Breast epithelium (tissue), 3 donors: ENCODE results near the gene CLMP.

Experiments used
- POLR2A ChIP-seq: fragments of 450-650 bp; IDR thresholded peaks from one replicate; pipeline ENCODE4 v1.6.1; 2016; ENCODE audit warnings: antibody characterized with exemption, mild to moderate bottlenecking, moderate library complexity
- POLR2AphosphoS5 ChIP-seq, 3 donors: sonication (generic); formaldehyde crosslinking; IDR thresholded peaks; one replicate each; pipeline ENCODE4 v1.6.1; 2017; ENCODE audit warnings: antibody characterized with exemption in 3 of 3
- TF ChIP-seq, protein P1 (sequence below), 3 donors: fragments of 450-650 bp; IDR thresholded peaks; one replicate each; pipeline ENCODE4 v1.5.1; 2016 to 2017; ENCODE audit warnings: antibody characterized with exemption in 3 of 3, mild to moderate bottlenecking in 3 of 3, moderate library complexity in 3 of 3

DNA sequence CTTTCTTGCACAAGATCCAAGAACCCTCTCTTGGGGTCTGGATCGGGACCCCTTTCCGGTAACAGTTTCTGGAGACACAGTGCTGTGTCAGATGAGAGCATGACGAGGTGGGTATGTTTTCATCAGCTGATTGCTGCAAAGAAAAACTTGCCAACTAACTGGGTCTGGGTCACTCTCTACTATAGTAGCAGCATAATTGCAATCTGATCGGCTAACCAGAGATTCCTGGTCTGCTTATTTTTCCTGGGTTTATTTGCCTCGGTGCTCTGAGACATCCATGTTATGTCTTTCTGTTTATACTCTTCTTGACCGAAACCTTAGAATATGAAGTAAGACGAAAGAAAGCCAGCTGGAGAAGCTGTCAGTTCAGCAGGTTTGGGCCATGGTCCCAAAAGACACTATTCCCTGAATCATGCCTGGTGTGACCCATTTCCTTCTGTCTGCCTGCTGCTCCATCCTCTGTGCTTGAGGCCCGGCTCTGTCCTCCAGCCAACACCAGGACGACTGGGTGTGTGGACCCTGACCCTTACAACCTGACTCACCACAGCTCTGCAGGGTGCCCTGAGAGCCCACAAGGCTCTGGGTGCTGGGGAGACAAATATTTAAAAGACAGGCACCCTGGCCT, 24.1 kb upstream of the CLMP start:
- TF ChIP-seq POLR2A (no peak), POLR2AphosphoS5 (IDR thresholded peaks at IDR 0.05) (no peak)
- TF ChIP-seq, protein P1, sequence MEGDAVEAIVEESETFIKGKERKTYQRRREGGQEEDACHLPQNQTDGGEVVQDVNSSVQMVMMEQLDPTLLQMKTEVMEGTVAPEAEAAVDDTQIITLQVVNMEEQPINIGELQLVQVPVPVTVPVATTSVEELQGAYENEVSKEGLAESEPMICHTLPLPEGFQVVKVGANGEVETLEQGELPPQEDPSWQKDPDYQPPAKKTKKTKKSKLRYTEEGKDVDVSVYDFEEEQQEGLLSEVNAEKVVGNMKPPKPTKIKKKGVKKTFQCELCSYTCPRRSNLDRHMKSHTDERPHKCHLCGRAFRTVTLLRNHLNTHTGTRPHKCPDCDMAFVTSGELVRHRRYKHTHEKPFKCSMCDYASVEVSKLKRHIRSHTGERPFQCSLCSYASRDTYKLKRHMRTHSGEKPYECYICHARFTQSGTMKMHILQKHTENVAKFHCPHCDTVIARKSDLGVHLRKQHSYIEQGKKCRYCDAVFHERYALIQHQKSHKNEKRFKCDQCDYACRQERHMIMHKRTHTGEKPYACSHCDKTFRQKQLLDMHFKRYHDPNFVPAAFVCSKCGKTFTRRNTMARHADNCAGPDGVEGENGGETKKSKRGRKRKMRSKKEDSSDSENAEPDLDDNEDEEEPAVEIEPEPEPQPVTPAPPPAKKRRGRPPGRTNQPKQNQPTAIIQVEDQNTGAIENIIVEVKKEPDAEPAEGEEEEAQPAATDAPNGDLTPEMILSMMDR (IDR thresholded peaks at IDR 0.05), result no peak
